Panc1 (cell line): Measurements from ENCODE around the gene PITRM1. TPM values are rescaled to one million over a fixed set of nuclear protein-coding genes. Genes with fewer than 3 reads are reported as not detected.

Source experiments
- ATAC-seq: fragments of 200-7000 bp; cut with Tn5 transposase; 2 replicates; pipeline ENCODE4 v1.9.1; 2020; ENCODE audit warnings: mild to moderate bottlenecking, moderate library complexity
- BruUV-seq: library from RNA; stranded (reverse); fragments of 400-500 nt; replicated peaks from 2 replicates; lab custom pipeline; 2021; lab: Mats Ljungman, UMichigan
- CTCF ChIA-PET: fragments of 300-600 bp; sonication (Branson Sonifier 250); formaldehyde crosslinking; loops from one replicate; lab custom pipeline; 2022; ENCODE audit warnings: antibody characterized with exemption; lab: Charles Lee
- POLR2A ChIA-PET: fragments of 300-600 bp; sonication (Branson Sonifier 250); formaldehyde crosslinking; loops from one replicate; lab custom pipeline; 2022; ENCODE audit warnings: antibody characterized with exemption; lab: Charles Lee
- DNase-seq: peaks from one replicate; pipeline ENCODE4 v3.0.0-alpha.2; 2010; ENCODE audit warnings: low read depth, low spot score
- H3K27ac ChIP-seq: 2 replicates; pipeline ENCODE4 v1.5.1; 2011; ENCODE audit warnings: mild to moderate bottlenecking, low read length, inconsistent platforms
- H3K27me3 ChIP-seq: fragments of 200-500 bp; sonication (Bioruptor generic); 2 replicates; pipeline ENCODE4 v1.6.0; 2014; ENCODE audit warnings: low read length, inconsistent platforms; ENCODE audit not compliant: control insufficient read depth, insufficient read depth
- H3K36me3 ChIP-seq: fragments of 200-500 bp; sonication (Bioruptor generic); 2 replicates; pipeline ENCODE4 v1.5.1; 2014; ENCODE audit warnings: inconsistent platforms, mild to moderate bottlenecking, low read length, moderate library complexity; ENCODE audit not compliant: control insufficient read depth, insufficient read depth
- H3K4me1 ChIP-seq: 2 replicates; pipeline ENCODE4 v1.5.1; 2011; ENCODE audit warnings: inconsistent platforms, mild to moderate bottlenecking, low read length, moderate library complexity; ENCODE audit not compliant: control insufficient read depth, insufficient read depth
- H3K4me3 ChIP-seq, 2 experiments: 2 replicates each; pipeline ENCODE4 v1.5.1; 2011 to 2012; ENCODE audit warnings: low read depth in 2 of 2, low read length in 2 of 2, mild to moderate bottlenecking in 2 of 2, inconsistent platforms in 1 of 2, moderate library complexity in 1 of 2
- H3K9me3 ChIP-seq: fragments of 200-500 bp; sonication (Bioruptor generic); 2 replicates; pipeline ENCODE4 v1.5.1; 2014; ENCODE audit warnings: low read depth, mild to moderate bottlenecking, inconsistent platforms, low read length, moderate library complexity; ENCODE audit not compliant: control insufficient read depth, insufficient read depth
- CTCF ChIP-seq: fragments of 450-650 bp; IDR thresholded peaks from 2 replicates; pipeline ENCODE4 v1.5.1; 2017; ENCODE audit warnings: mild to moderate bottlenecking
- POLR2AphosphoS5 ChIP-seq: IDR thresholded peaks from 2 replicates; pipeline ENCODE4 v1.6.1; 2012; ENCODE audit warnings: mild to moderate bottlenecking, low read depth, low read length, moderate library complexity
- REST ChIP-seq, 2 experiments: IDR thresholded peaks; 2 replicates each; pipeline ENCODE4 v1.6.1; 2011 to 2012; ENCODE audit warnings: low read depth in 2 of 2, control low read depth in 1 of 2, low read length in 1 of 2, mild to moderate bottlenecking in 1 of 2, moderate library complexity in 1 of 2; ENCODE audit not compliant: insufficient read depth in 1 of 2
- SIN3A ChIP-seq: IDR thresholded peaks from 2 replicates; pipeline ENCODE4 v1.6.1; 2012; ENCODE audit warnings: low read depth, mild to moderate bottlenecking, low read length, moderate library complexity, borderline replicate concordance; ENCODE audit not compliant: insufficient read depth
- TCF7L2 ChIP-seq: IDR thresholded peaks from 2 replicates; pipeline ENCODE4 v1.6.1; 2011; ENCODE audit warnings: mild to moderate bottlenecking, low read depth, low read length, inconsistent platforms
- in situ Hi-C: cut with HindIII; loops from 2 replicates; pipeline ENCODE4 v1.10.0; 2016; ENCODE audit warnings: low sequenced_read_pairs, low pct_unique_long_range_greater_than_20kb
- intact Hi-C: fragments of 100-400 bp; cut with micrococcal nuclease; formaldehyde crosslinking; loops from one replicate; pipeline ENCODE4 v1.10.0; 2022; ENCODE audit not compliant: unreplicated experiment
- total RNA-seq: library from RNA; stranded (reverse); gene quantifications from one replicate; pipeline ENCODE4 v1.2.1, GENCODE V29; 2021; ENCODE audit not compliant: unreplicated experiment

PITRM1 gene
- total RNA-seq, 1 experiment from 2014 or later = 63.5 TPM

- Histone ChIP-seq H3K36me3 (peaks cover 4% of the 10 kb centered on the region; the same call in 1 of the 2 replicates), H3K4me3 (no peak overlapping the region), H3K27ac (no peak overlapping the region), H3K9me3 (no peaks in the 10 kb centered on the region), H3K4me1 (no peaks in the 10 kb centered on the region), H3K27me3 (no peaks in the 10 kb centered on the region)
- DNase-seq (no peak), ATAC-seq (no peak)
- intact Hi-C loops (no loop called here), in situ Hi-C loops (no loop called here)
- POLR2A ChIA-PET = no interaction called here
- no TSS peak for BruUV-seq
- TF ChIP-seq POLR2AphosphoS5 = no peak
- no peak for TF ChIP-seq SIN3A
- TF ChIP-seq CTCF = no peak
- CTCF ChIA-PET = no interaction called here
These were observed 31.1 kb downstream of the PITRM1 start for GRCh38 chr10:3141351-3142005.

- intact Hi-C loops = no loop called here
- Histone ChIP-seq H3K27ac (no peak overlapping the region), H3K4me1 (no peaks in the 10 kb centered on the region), H3K9me3 (no peaks in the 10 kb centered on the region), H3K4me3 (no peak overlapping the region), H3K36me3 (no peaks in the 10 kb centered on the region; the same call in 1 of the 2 replicates), H3K27me3 (no peaks in the 10 kb centered on the region)
- no TSS peak for BruUV-seq
- in situ Hi-C loops = no loop called here
- no peak for ATAC-seq
- TF ChIP-seq SIN3A = no peak
- TF ChIP-seq CTCF = no peak
- no peak for TF ChIP-seq TCF7L2
- no peak for TF ChIP-seq REST (IDR thresholded peaks at IDR 0.05; ENCODE audit: insufficient read depth in 1 of 2, low read depth in 2 of 2, low read length in 1 of 2)
- TF ChIP-seq POLR2AphosphoS5 = no peak; the same call in 1 of the 2 replicates
- DNase-seq = no peak
- POLR2A ChIA-PET = no interaction called here
- CTCF ChIA-PET = no interaction called here
These were observed 32.3 kb downstream of the PITRM1 start for GRCh38 chr10:3140280-3140679.
